ENCODE results near the gene LST1. TPM values are rescaled to one million over a fixed set of nuclear protein-coding genes. Genes with fewer than 3 reads are reported as not detected.

Gene LST1
- total RNA-seq, 1 experiment from 2014 or later, result 0.66 TPM

DNA sequence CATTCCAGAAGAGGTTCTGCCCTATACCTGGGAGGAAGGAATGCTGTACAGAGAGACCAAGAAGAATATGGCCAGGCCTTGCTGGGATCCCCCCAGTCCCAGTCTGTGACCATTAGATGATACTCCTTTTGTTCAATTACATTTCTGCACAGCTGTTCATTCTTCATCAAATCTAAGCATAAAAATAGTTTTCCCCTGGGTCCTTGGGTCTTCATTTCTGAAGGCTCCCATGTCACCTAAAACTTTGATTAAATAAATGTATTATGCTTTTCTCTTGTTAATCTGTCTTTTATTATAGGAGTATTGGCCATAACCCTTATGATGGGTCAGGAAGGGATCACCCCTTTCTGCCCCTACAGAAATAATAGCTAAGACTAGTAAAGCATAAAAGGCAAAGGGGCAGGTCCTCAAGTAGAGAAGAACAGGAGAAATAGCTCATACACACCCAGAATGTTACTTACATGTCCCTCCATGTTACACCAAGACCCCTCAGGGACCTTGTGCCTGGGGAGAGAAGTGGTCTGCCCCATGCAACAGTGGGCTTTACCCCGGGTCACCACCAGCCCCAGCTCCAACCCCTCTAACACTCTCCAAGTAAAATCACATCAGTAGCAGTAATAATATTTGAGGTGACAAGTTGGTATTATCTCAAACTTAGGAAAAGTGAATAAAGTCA lies 16.1 kb upstream of the LST1 start:
- ATAC-seq (no peak), DNase-seq (ENCODE audit: low spot score) (no peak)
- CTCF ChIA-PET, result interaction anchor here (0.8 to 3.8 kb wide), 2 partner anchors 11 to 19 kb away, joined by 3 to 36 read pairs; partner anchors contain the start of gene LTB
- H3K36me3 Mint-ChIP-seq, result no peaks in the 10 kb centered on the region
- POLR2A ChIA-PET, result no interaction called here
- no peak overlapping the region for H3K4me3 Mint-ChIP-seq
- peaks cover 19% of the 10 kb centered on the region for H3K4me1 Mint-ChIP-seq
- H3K9me3 Mint-ChIP-seq, result no peaks in the 10 kb centered on the region
- no peak overlapping the region for H3K27ac Mint-ChIP-seq
- TF ChIP-seq ARID4B (CRISPR knock-in tag; IDR thresholded peaks at IDR 0.05; ENCODE audit: borderline replicate concordance) (no peak), NR2C2 (CRISPR knock-in tag; IDR thresholded peaks at IDR 0.05) (no peak), ATF1 (CRISPR knock-in tag; IDR thresholded peaks at IDR 0.05) (no peak), CREB1 (CRISPR knock-in tag; IDR thresholded peaks at IDR 0.05) (no peak), ZNF423 (CRISPR knock-in tag; IDR thresholded peaks at IDR 0.05) (no peak), RORB (CRISPR knock-in tag; IDR thresholded peaks at IDR 0.05) (no peak), ZNF396 (CRISPR knock-in tag; IDR thresholded peaks at IDR 0.05; ENCODE audit: borderline replicate concordance) (no peak), ATF2 (CRISPR knock-in tag; IDR thresholded peaks at IDR 0.05; ENCODE audit: borderline replicate concordance, low read depth) (no peak), ERG (CRISPR knock-in tag; IDR thresholded peaks at IDR 0.05) (no peak), OVOL2 (CRISPR knock-in tag; IDR thresholded peaks at IDR 0.05; ENCODE audit: borderline replicate concordance) (no peak), CTCF (IDR thresholded peaks at IDR 0.05) (no peak), CDX4 (CRISPR knock-in tag; IDR thresholded peaks at IDR 0.05; ENCODE audit: borderline replicate concordance) (no peak)
- TF ChIP-seq, protein P1, sequence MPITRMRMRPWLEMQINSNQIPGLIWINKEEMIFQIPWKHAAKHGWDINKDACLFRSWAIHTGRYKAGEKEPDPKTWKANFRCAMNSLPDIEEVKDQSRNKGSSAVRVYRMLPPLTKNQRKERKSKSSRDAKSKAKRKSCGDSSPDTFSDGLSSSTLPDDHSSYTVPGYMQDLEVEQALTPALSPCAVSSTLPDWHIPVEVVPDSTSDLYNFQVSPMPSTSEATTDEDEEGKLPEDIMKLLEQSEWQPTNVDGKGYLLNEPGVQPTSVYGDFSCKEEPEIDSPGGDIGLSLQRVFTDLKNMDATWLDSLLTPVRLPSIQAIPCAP (CRISPR knock-in tag; IDR thresholded peaks at IDR 0.05), result no peak
- TF ChIP-seq, protein P2, sequence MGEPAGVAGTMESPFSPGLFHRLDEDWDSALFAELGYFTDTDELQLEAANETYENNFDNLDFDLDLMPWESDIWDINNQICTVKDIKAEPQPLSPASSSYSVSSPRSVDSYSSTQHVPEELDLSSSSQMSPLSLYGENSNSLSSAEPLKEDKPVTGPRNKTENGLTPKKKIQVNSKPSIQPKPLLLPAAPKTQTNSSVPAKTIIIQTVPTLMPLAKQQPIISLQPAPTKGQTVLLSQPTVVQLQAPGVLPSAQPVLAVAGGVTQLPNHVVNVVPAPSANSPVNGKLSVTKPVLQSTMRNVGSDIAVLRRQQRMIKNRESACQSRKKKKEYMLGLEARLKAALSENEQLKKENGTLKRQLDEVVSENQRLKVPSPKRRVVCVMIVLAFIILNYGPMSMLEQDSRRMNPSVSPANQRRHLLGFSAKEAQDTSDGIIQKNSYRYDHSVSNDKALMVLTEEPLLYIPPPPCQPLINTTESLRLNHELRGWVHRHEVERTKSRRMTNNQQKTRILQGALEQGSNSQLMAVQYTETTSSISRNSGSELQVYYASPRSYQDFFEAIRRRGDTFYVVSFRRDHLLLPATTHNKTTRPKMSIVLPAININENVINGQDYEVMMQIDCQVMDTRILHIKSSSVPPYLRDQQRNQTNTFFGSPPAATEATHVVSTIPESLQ (CRISPR knock-in tag; IDR thresholded peaks at IDR 0.05), result no peak
- H3K27me3 Mint-ChIP-seq (ENCODE audit: low read depth), result peaks cover 7% of the 10 kb centered on the region

Data from WTC11 (cell line).